ENCODE results near the gene POR. TPM values are rescaled to one million over a fixed set of nuclear protein-coding genes. Genes with fewer than 3 reads are reported as not detected.
"Not testable (repeated sequence)": the region's sequence is repeated elsewhere in the genome, so short reads cannot be mapped to it uniquely, and the experiment has no call there.

Gene POR
- polyA plus RNA-seq, 4 donors: 80.5 to 461 (median 262) TPM

DNA sequence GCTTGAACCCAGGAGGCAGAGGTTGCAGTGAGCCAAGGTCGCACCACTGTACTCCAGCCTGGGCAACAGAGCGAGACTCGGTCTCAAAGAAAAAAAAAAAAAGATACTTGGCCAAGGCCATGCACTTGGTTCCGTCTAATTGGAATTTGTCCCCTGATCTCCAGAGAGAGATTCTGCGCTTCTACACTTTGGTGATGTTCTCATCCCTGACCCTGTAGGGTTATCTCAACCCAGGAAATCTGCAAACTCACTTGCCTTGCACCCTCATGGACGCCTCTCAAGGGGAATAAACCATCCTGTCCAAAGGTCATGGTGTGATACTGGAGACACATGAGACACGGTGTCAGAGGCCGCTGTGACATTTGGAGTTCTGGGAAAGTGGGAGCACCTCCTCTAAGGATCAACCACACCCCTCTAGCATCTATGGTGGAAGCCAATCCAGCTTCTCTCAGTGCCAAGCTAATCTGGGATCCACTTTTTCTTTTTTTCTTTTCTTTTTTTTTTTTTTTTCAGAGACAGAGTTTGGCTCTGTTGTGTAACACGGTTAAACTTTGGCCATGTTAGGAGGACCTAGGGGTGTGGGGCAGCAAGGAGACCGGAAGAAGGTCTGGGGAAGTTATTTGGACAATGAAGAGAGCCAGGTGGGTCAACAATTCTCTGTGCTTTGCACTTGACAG lies 7.8 kb upstream of the POR start:
- H3K36me3 ChIP-seq (ENCODE audit: control insufficient read depth in 3 of 3, insufficient read depth in 2 of 3, low read depth in 1 of 3, low read length in 3 of 3): no peaks in the 10 kb centered on the region
- H3K4me3 ChIP-seq (ENCODE audit: low read depth in 1 of 3, low read length in 3 of 3): no peak overlapping the region
- 23 to 59% (median 39%) methylated on average over 10 of the region's 10 CpGs for WGBS, 3 donors
- peak overlapping the region in 2 of 3 donors; percentile 38 to 66 for H3K27ac ChIP-seq (ENCODE audit: low read depth in 1 of 3, low read length in 2 of 3)
- no peaks in the 10 kb centered on the region for H3K27me3 ChIP-seq (ENCODE audit: control insufficient read depth in 3 of 3, insufficient read depth in 3 of 3, low read length in 3 of 3)
- peaks cover 0 to 21% (median 2%) of the 10 kb centered on the region in 3 donors for H3K4me1 ChIP-seq (ENCODE audit: control insufficient read depth in 3 of 3, insufficient read depth in 2 of 3, low read depth in 1 of 3, low read length in 2 of 3)
- no peak for FAIRE-seq
- H3K9me3 ChIP-seq (ENCODE audit: control insufficient read depth in 2 of 2, insufficient read depth in 1 of 2, low read depth in 1 of 2, low read length in 1 of 2): no peaks in the 10 kb centered on the region
- peak; percentile 93 to 96 for DNase-seq

- FAIRE-seq; DNase-seq; H3K4me3 ChIP-seq (ENCODE audit: low read depth in 1 of 3, low read length in 3 of 3); H3K27me3 ChIP-seq (ENCODE audit: control insufficient read depth in 3 of 3, insufficient read depth in 3 of 3, low read length in 3 of 3); H3K36me3 ChIP-seq (ENCODE audit: control insufficient read depth in 3 of 3, insufficient read depth in 2 of 3, low read depth in 1 of 3, low read length in 3 of 3); H3K9me3 ChIP-seq (ENCODE audit: control insufficient read depth in 2 of 2, insufficient read depth in 1 of 2, low read depth in 1 of 2, low read length in 1 of 2): not testable (repeated sequence)
- Histone ChIP-seq H3K27ac (ENCODE audit: low read depth in 1 of 3, low read length in 2 of 3) (peak overlapping the region in 2 of 3 donors; percentile 38 to 66), H3K4me1 (ENCODE audit: control insufficient read depth in 3 of 3, insufficient read depth in 2 of 3, low read depth in 1 of 3, low read length in 2 of 3) (peaks cover 0 to 21% (median 2%) of the 10 kb centered on the region in 3 donors)
- 89 to 95% (median 92%) methylated on average over 9 of the region's 9 CpGs for WGBS, 3 donors
Measured at GRCh38 chr7:75907668-75908039, 7.3 kb upstream of the POR start.

GRCh38 chr7:75909521-75910132 lies 5.3 kb upstream of the POR start:
- FAIRE-seq: no peak
- H3K4me1 ChIP-seq (ENCODE audit: control insufficient read depth in 3 of 3, insufficient read depth in 2 of 3, low read depth in 1 of 3, low read length in 2 of 3): peaks cover 0 to 25% (median 2%) of the 10 kb centered on the region in 3 donors
- WGBS, 3 donors: 84 to 94% (median 92%) methylated on average over 5 of the region's 5 CpGs
- DNase-seq: no peak
- H3K27ac ChIP-seq (ENCODE audit: low read depth in 1 of 3, low read length in 2 of 3): no peak overlapping the region
- H3K9me3 ChIP-seq (ENCODE audit: control insufficient read depth in 2 of 2, insufficient read depth in 1 of 2, low read depth in 1 of 2, low read length in 1 of 2): no peaks in the 10 kb centered on the region
- H3K4me3 ChIP-seq (ENCODE audit: low read depth in 1 of 3, low read length in 3 of 3): no peak overlapping the region
- H3K27me3 ChIP-seq (ENCODE audit: control insufficient read depth in 3 of 3, insufficient read depth in 3 of 3, low read length in 3 of 3): no peaks in the 10 kb centered on the region
- no peaks in the 10 kb centered on the region for H3K36me3 ChIP-seq (ENCODE audit: control insufficient read depth in 3 of 3, insufficient read depth in 2 of 3, low read depth in 1 of 3, low read length in 3 of 3)

- H3K4me1 ChIP-seq (ENCODE audit: control insufficient read depth in 3 of 3, insufficient read depth in 2 of 3, low read depth in 1 of 3, low read length in 2 of 3): peaks cover 0 to 22% (median 2%) of the 10 kb centered on the region in 3 donors
- 77 to 79% (median 77%) methylated on average over 12 of the region's 12 CpGs for WGBS, 3 donors
- not testable (repeated sequence) for DNase-seq; H3K9me3 ChIP-seq (ENCODE audit: control insufficient read depth in 2 of 2, insufficient read depth in 1 of 2, low read depth in 1 of 2, low read length in 1 of 2); H3K27ac ChIP-seq (ENCODE audit: low read depth in 1 of 3, low read length in 2 of 3); H3K27me3 ChIP-seq (ENCODE audit: control insufficient read depth in 3 of 3, insufficient read depth in 3 of 3, low read length in 3 of 3); H3K4me3 ChIP-seq (ENCODE audit: low read depth in 1 of 3, low read length in 3 of 3); FAIRE-seq; H3K36me3 ChIP-seq (ENCODE audit: control insufficient read depth in 3 of 3, insufficient read depth in 2 of 3, low read depth in 1 of 3, low read length in 3 of 3)
Measured at GRCh38 chr7:75911186-75911585, 3.8 kb upstream of the POR start.

GRCh38 chr7:75913437-75913836 lies 1.5 kb upstream of the POR start:
- Histone ChIP-seq H3K9me3 (ENCODE audit: control insufficient read depth in 2 of 2, insufficient read depth in 1 of 2, low read depth in 1 of 2, low read length in 1 of 2) (no peaks in the 10 kb centered on the region), H3K4me1 (ENCODE audit: control insufficient read depth in 3 of 3, insufficient read depth in 2 of 3, low read depth in 1 of 3, low read length in 2 of 3) (peaks cover 0 to 11% (median 0%) of the 10 kb centered on the region in 3 donors), H3K36me3 (ENCODE audit: control insufficient read depth in 3 of 3, insufficient read depth in 2 of 3, low read depth in 1 of 3, low read length in 3 of 3) (peaks cover 0 to 2% (median 0%) of the 10 kb centered on the region in 3 donors), H3K27ac (ENCODE audit: low read depth in 1 of 3, low read length in 2 of 3) (no peak overlapping the region), H3K4me3 (ENCODE audit: low read depth in 1 of 3, low read length in 3 of 3) (no peak overlapping the region), H3K27me3 (ENCODE audit: control insufficient read depth in 3 of 3, insufficient read depth in 3 of 3, low read length in 3 of 3) (no peaks in the 10 kb centered on the region)
- WGBS, 3 donors: 96 to 97% (median 97%) methylated on average over 6 of the region's 6 CpGs
- FAIRE-seq (no peak), DNase-seq (no peak)

DNA sequence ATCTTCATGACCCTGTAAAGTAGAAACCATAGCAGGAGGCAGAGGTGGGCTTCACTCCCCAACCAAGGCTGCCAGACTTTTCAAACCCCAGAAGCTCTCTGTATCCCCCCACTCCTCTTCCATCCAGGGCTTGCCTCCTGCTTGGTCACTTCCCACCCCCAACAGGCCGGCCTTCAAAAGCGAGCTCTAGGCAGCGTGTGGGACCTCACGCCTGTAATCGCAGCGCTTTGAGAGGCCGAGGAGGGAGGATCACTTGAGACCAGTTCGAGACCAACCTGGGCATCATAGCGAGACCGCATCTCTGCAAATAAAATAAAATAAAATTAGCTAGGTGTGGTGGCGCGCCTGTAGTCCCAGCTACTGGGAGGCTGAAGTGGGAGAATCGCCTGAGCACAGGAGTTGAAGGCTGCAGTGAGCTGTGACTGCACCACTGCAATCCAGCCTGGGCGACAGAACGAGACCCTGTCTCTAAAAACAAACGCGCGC lies 743 bp upstream of the POR start:
- H3K27ac ChIP-seq (ENCODE audit: low read depth in 1 of 3, low read length in 2 of 3): peak overlapping the region; percentile 84 to 97 (median 97)
- no peak for FAIRE-seq
- H3K9me3 ChIP-seq (ENCODE audit: control insufficient read depth in 2 of 2, insufficient read depth in 1 of 2, low read depth in 1 of 2, low read length in 1 of 2): no peaks in the 10 kb centered on the region
- H3K27me3 ChIP-seq (ENCODE audit: control insufficient read depth in 3 of 3, insufficient read depth in 3 of 3, low read length in 3 of 3): no peaks in the 10 kb centered on the region
- peaks cover 0 to 2% (median 0%) of the 10 kb centered on the region in 3 donors for H3K36me3 ChIP-seq (ENCODE audit: control insufficient read depth in 3 of 3, insufficient read depth in 2 of 3, low read depth in 1 of 3, low read length in 3 of 3)
- peaks cover 0 to 11% (median 0%) of the 10 kb centered on the region in 3 donors for H3K4me1 ChIP-seq (ENCODE audit: control insufficient read depth in 3 of 3, insufficient read depth in 2 of 3, low read depth in 1 of 3, low read length in 2 of 3)
- 17 to 28% (median 26%) methylated on average over 18 of the region's 18 CpGs for WGBS, 3 donors
- H3K4me3 ChIP-seq (ENCODE audit: low read depth in 1 of 3, low read length in 3 of 3): peak overlapping the region; percentile 57 to 78 (median 77)
- DNase-seq: no peak

- H3K36me3 ChIP-seq (ENCODE audit: control insufficient read depth in 3 of 3, insufficient read depth in 2 of 3, low read depth in 1 of 3, low read length in 3 of 3): peaks cover 0 to 3% (median 0%) of the 10 kb centered on the region in 3 donors
- FAIRE-seq (no peak), DNase-seq (peak; percentile 67 to 73)
- H3K4me3 ChIP-seq (ENCODE audit: low read depth in 1 of 3, low read length in 3 of 3): peak overlapping the region; percentile 76 to 100 (median 83)
- H3K27me3 ChIP-seq (ENCODE audit: control insufficient read depth in 3 of 3, insufficient read depth in 3 of 3, low read length in 3 of 3): no peaks in the 10 kb centered on the region
- WGBS, 3 donors: 0 to 1% (median 1%) methylated on average over 32 of the region's 32 CpGs
- H3K9me3 ChIP-seq (ENCODE audit: control insufficient read depth in 2 of 2, insufficient read depth in 1 of 2, low read depth in 1 of 2, low read length in 1 of 2): no peaks in the 10 kb centered on the region
- peaks cover 0 to 14% (median 0%) of the 10 kb centered on the region in 3 donors for H3K4me1 ChIP-seq (ENCODE audit: control insufficient read depth in 3 of 3, insufficient read depth in 2 of 3, low read depth in 1 of 3, low read length in 2 of 3)
- H3K27ac ChIP-seq (ENCODE audit: low read depth in 1 of 3, low read length in 2 of 3): peak overlapping the region; percentile 64 to 95 (median 88)
Measured at GRCh38 chr7:75915416-75916156, 631 bp downstream of the POR start.

DNA sequence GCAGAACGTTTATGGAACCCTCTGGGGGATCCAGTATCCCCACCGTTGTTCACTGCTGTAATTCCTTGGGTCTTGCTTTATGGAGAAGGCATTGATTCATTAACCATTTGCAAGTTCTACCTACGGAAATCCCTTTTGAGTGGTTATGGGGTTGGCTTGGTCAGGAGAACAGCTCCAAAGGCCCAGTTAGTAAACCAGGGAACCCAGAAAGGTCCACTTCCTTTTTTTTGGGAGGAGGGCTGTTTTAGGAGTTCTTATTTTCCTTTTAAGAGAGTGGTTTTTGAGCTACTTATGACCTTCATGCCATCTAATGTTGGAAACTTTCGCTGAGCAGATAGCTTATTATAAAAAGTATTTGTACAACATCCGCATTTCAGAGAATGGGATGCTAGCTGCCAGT lies 1.3 kb downstream of the POR start:
- FAIRE-seq (no peak), DNase-seq (no peak)
- no peaks in the 10 kb centered on the region for H3K27me3 ChIP-seq (ENCODE audit: control insufficient read depth in 3 of 3, insufficient read depth in 3 of 3, low read length in 3 of 3)
- peak overlapping the region in 2 of 3 donors; percentile 88 to 95 for H3K27ac ChIP-seq (ENCODE audit: low read depth in 1 of 3, low read length in 2 of 3)
- 52 to 61% (median 57%) methylated on average over 5 of the region's 5 CpGs for WGBS, 3 donors
- H3K9me3 ChIP-seq (ENCODE audit: control insufficient read depth in 2 of 2, insufficient read depth in 1 of 2, low read depth in 1 of 2, low read length in 1 of 2): no peaks in the 10 kb centered on the region
- peaks cover 0 to 9% (median 0%) of the 10 kb centered on the region in 3 donors for H3K36me3 ChIP-seq (ENCODE audit: control insufficient read depth in 3 of 3, insufficient read depth in 2 of 3, low read depth in 1 of 3, low read length in 3 of 3)
- peak overlapping the region in 2 of 3 donors; percentile 76 to 100 for H3K4me3 ChIP-seq (ENCODE audit: low read depth in 1 of 3, low read length in 3 of 3)
- peaks cover 0 to 18% (median 3%) of the 10 kb centered on the region in 3 donors for H3K4me1 ChIP-seq (ENCODE audit: control insufficient read depth in 3 of 3, insufficient read depth in 2 of 3, low read depth in 1 of 3, low read length in 2 of 3)

All from small intestine (tissue), 7 donors.